ENCODE results near the gene TADA2B. TPM values are rescaled to one million over a fixed set of nuclear protein-coding genes. Genes with fewer than 3 reads are reported as not detected.
"Not testable (repeated sequence)": the region's sequence is repeated elsewhere in the genome, so short reads cannot be mapped to it uniquely, and the experiment has no call there.

Gene TADA2B
- total RNA-seq, 6 donors from 2014 or later, result 20.8 to 29.0 (median 26.2) TPM

- no peaks in the 10 kb centered on the region for H3K27me3 ChIP-seq
- no peaks in the 10 kb centered on the region for H3K4me1 ChIP-seq
- H3K36me3 ChIP-seq, result no peaks in the 10 kb centered on the region
- no peak overlapping the region for H3K27ac ChIP-seq
- H3K4me3 ChIP-seq, result peak overlapping the region in 2 of 4 donors; percentile 30 to 36
- 61% methylated on average over 7 to 9 of the region's 9 CpGs for WGBS, 2 donors
- ATAC-seq (ENCODE audit: low FRiP score in 2 of 2) (no peak), DNase-seq (no peak)
- TF ChIP-seq CTCF (IDR thresholded peaks at IDR 0.05), result no peak
- no peak for TF ChIP-seq POLR2A (IDR thresholded peaks at IDR 0.05)
- no peak for TF ChIP-seq POLR2AphosphoS5 (IDR thresholded peaks at IDR 0.05)
- TF ChIP-seq EP300 (IDR thresholded peaks at IDR 0.05), result no peak
- H3K9me3 ChIP-seq, result peaks cover 0 to 3% (median 0%) of the 10 kb centered on the region in 4 donors
Measured at GRCh38 chr4:7083597-7084563, 40.7 kb downstream of the TADA2B start.

GRCh38 chr4:7084564-7084961, 41.4 kb downstream of the TADA2B start:
- H3K27me3 ChIP-seq; DNase-seq; ATAC-seq (ENCODE audit: low FRiP score in 2 of 2); H3K36me3 ChIP-seq; H3K9me3 ChIP-seq; H3K4me1 ChIP-seq; H3K27ac ChIP-seq: not testable (repeated sequence)
- WGBS, 2 donors, result 44 to 48% methylated on average over 9 of the region's 9 CpGs
- peak overlapping the region in 2 of 4 donors; percentile 30 to 36 for H3K4me3 ChIP-seq

GRCh38 chr4:7086384-7086783, 43.2 kb downstream of the TADA2B start:
- WGBS, 2 donors, result 33 to 50% methylated on average over 1 of the region's 1 CpG
- TF ChIP-seq CTCF (IDR thresholded peaks at IDR 0.05) (no peak), POLR2A (IDR thresholded peaks at IDR 0.05) (no peak), POLR2AphosphoS5 (IDR thresholded peaks at IDR 0.05) (no peak), EP300 (IDR thresholded peaks at IDR 0.05) (no peak)
- DNase-seq (no peak), ATAC-seq (ENCODE audit: low FRiP score in 2 of 2) (no peak)
- Histone ChIP-seq H3K27ac (no peak overlapping the region), H3K9me3 (peaks cover 0 to 3% (median 0%) of the 10 kb centered on the region in 4 donors), H3K36me3 (no peaks in the 10 kb centered on the region), H3K27me3 (no peaks in the 10 kb centered on the region), H3K4me3 (no peak overlapping the region), H3K4me1 (no peaks in the 10 kb centered on the region)

- WGBS, 2 donors, result 76 to 81% methylated on average over 3 of the region's 3 CpGs
- Histone ChIP-seq H3K4me1 (no peaks in the 10 kb centered on the region), H3K9me3 (peaks cover 0 to 3% (median 0%) of the 10 kb centered on the region in 4 donors), H3K36me3 (no peaks in the 10 kb centered on the region), H3K27ac (no peak overlapping the region), H3K27me3 (no peaks in the 10 kb centered on the region), H3K4me3 (no peak overlapping the region)
- DNase-seq (no peak), ATAC-seq (ENCODE audit: low FRiP score in 2 of 2) (no peak)
- TF ChIP-seq POLR2AphosphoS5 (IDR thresholded peaks at IDR 0.05), result no peak
- TF ChIP-seq POLR2A (IDR thresholded peaks at IDR 0.05), result no peak
- TF ChIP-seq CTCF (IDR thresholded peaks at IDR 0.05), result no peak
- no peak for TF ChIP-seq EP300 (IDR thresholded peaks at IDR 0.05)
Measured at GRCh38 chr4:7087036-7087435, 43.9 kb downstream of the TADA2B start.

GRCh38 chr4:7089213-7089986, 46.2 kb downstream of the TADA2B start:
- no peaks in the 10 kb centered on the region for H3K27me3 ChIP-seq
- TF ChIP-seq CTCF (IDR thresholded peaks at IDR 0.05) (no peak), POLR2A (IDR thresholded peaks at IDR 0.05) (no peak), EP300 (IDR thresholded peaks at IDR 0.05) (no peak), POLR2AphosphoS5 (IDR thresholded peaks at IDR 0.05) (no peak)
- WGBS, 2 donors, result 59 to 68% methylated on average over 5 of the region's 5 CpGs
- H3K9me3 ChIP-seq, result peaks cover 0 to 3% (median 0%) of the 10 kb centered on the region in 4 donors
- H3K4me3 ChIP-seq, result no peak overlapping the region
- no peak for DNase-seq
- ATAC-seq (ENCODE audit: low FRiP score in 2 of 2), result no peak
- H3K27ac ChIP-seq, result no peak overlapping the region
- no peaks in the 10 kb centered on the region for H3K36me3 ChIP-seq
- H3K4me1 ChIP-seq, result no peaks in the 10 kb centered on the region

Measured in upper lobe of left lung (tissue), 6 donors.